Measurements from ENCODE around the gene CSH2.
A peak's percentile ranks its signal among the peaks of the same experiment; 100 is the strongest.
"Not testable (repeated sequence)": the region's sequence is repeated elsewhere in the genome, so short reads cannot be mapped to it uniquely, and the experiment has no call there.

CSH2 gene

GRCh38 chr17:63847525-63848249 lies 25.8 kb downstream of the CSH2 start:
- peaks cover 49% of the 10 kb centered on the region for H3K27me3 ChIP-seq (ENCODE audit: control insufficient read depth, insufficient read depth, low read length)
- H3K9ac ChIP-seq (ENCODE audit: low read length): no peak overlapping the region
- H3K36me3 ChIP-seq (ENCODE audit: control insufficient read depth, low read depth, low read length): no peaks in the 10 kb centered on the region
- H3K9me3 ChIP-seq (ENCODE audit: control insufficient read depth, low read depth, low read length): no peaks in the 10 kb centered on the region
- H3K4me1 ChIP-seq (ENCODE audit: control insufficient read depth, low read depth, low read length): no peaks in the 10 kb centered on the region
- H3K27ac ChIP-seq (ENCODE audit: low read length): no peak overlapping the region
- H3K4me3 ChIP-seq (ENCODE audit: low read length): no peak overlapping the region

- Histone ChIP-seq H3K27ac (ENCODE audit: low read length) (no peak overlapping the region), H3K4me3 (ENCODE audit: low read length) (no peak overlapping the region), H3K36me3 (ENCODE audit: control insufficient read depth, low read depth, low read length) (no peaks in the 10 kb centered on the region), H3K4me1 (ENCODE audit: control insufficient read depth, low read depth, low read length) (peaks cover 9% of the 10 kb centered on the region), H3K27me3 (ENCODE audit: control insufficient read depth, insufficient read depth, low read length) (peaks cover 49% of the 10 kb centered on the region), H3K9ac (ENCODE audit: low read length) (no peak overlapping the region), H3K9me3 (ENCODE audit: control insufficient read depth, low read depth, low read length) (no peaks in the 10 kb centered on the region)
Observed at GRCh38 chr17:63845509-63845908, 28.0 kb downstream of the CSH2 start.

- Histone ChIP-seq H3K36me3 (ENCODE audit: control insufficient read depth, low read depth, low read length) (no peaks in the 10 kb centered on the region), H3K27me3 (ENCODE audit: control insufficient read depth, insufficient read depth, low read length) (peaks cover 40% of the 10 kb centered on the region), H3K9me3 (ENCODE audit: control insufficient read depth, low read depth, low read length) (no peaks in the 10 kb centered on the region), H3K4me3 (ENCODE audit: low read length) (no peak overlapping the region), H3K27ac (ENCODE audit: low read length) (no peak overlapping the region), H3K9ac (ENCODE audit: low read length) (no peak overlapping the region), H3K4me1 (ENCODE audit: control insufficient read depth, low read depth, low read length) (peaks cover 14% of the 10 kb centered on the region)
Observed at GRCh38 chr17:63843910-63844677, 29.4 kb downstream of the CSH2 start.

- peaks cover 37% of the 10 kb centered on the region for H3K27me3 ChIP-seq (ENCODE audit: control insufficient read depth, insufficient read depth, low read length)
- H3K4me3 ChIP-seq (ENCODE audit: low read length): peak overlapping the region; percentile 94
- H3K9me3 ChIP-seq (ENCODE audit: control insufficient read depth, low read depth, low read length); H3K27ac ChIP-seq (ENCODE audit: low read length); H3K36me3 ChIP-seq (ENCODE audit: control insufficient read depth, low read depth, low read length): not testable (repeated sequence)
- peaks cover 21% of the 10 kb centered on the region for H3K4me1 ChIP-seq (ENCODE audit: control insufficient read depth, low read depth, low read length)
- H3K9ac ChIP-seq (ENCODE audit: low read length): peak overlapping the region; percentile 5
Observed at GRCh38 chr17:63843387-63843888, 30.0 kb downstream of the CSH2 start.

GRCh38 chr17:63842540-63843386 lies 30.7 kb downstream of the CSH2 start, which contains the start of gene SMARCD2:
Gene SMARCD2 (minus strand): TSS chr17:63842685. CDS start chr17:63842674, 11 bp downstream.
- H3K36me3 ChIP-seq (ENCODE audit: control insufficient read depth, low read depth, low read length): no peaks in the 10 kb centered on the region
- peak within 1 kb of the TSS; percentile 77 for H3K9ac ChIP-seq (ENCODE audit: low read length)
- peaks cover 31% of the 10 kb centered on the region for H3K27me3 ChIP-seq (ENCODE audit: control insufficient read depth, insufficient read depth, low read length)
- peak within 1 kb of the TSS; percentile 94 for H3K4me3 ChIP-seq (ENCODE audit: low read length)
- H3K27ac ChIP-seq (ENCODE audit: low read length): no peak within 1 kb of the TSS
- H3K4me1 ChIP-seq (ENCODE audit: control insufficient read depth, low read depth, low read length): peaks cover 22% of the 10 kb centered on the region
- H3K9me3 ChIP-seq (ENCODE audit: control insufficient read depth, low read depth, low read length): no peaks in the 10 kb centered on the region

- peak overlapping the region; percentile 77 for H3K9ac ChIP-seq (ENCODE audit: low read length)
- H3K4me1 ChIP-seq (ENCODE audit: control insufficient read depth, low read depth, low read length): peaks cover 22% of the 10 kb centered on the region
- no peak overlapping the region for H3K27ac ChIP-seq (ENCODE audit: low read length)
- peak overlapping the region; percentile 94 for H3K4me3 ChIP-seq (ENCODE audit: low read length)
- no peaks in the 10 kb centered on the region for H3K9me3 ChIP-seq (ENCODE audit: control insufficient read depth, low read depth, low read length)
- H3K27me3 ChIP-seq (ENCODE audit: control insufficient read depth, insufficient read depth, low read length): peaks cover 25% of the 10 kb centered on the region
- H3K36me3 ChIP-seq (ENCODE audit: control insufficient read depth, low read depth, low read length): no peaks in the 10 kb centered on the region
Observed at GRCh38 chr17:63842173-63842539, 31.3 kb downstream of the CSH2 start.

GRCh38 chr17:63841350-63842172 lies 31.9 kb downstream of the CSH2 start:
- peaks cover 19% of the 10 kb centered on the region for H3K27me3 ChIP-seq (ENCODE audit: control insufficient read depth, insufficient read depth, low read length)
- peak overlapping the region; percentile 77 for H3K9ac ChIP-seq (ENCODE audit: low read length)
- no peaks in the 10 kb centered on the region for H3K9me3 ChIP-seq (ENCODE audit: control insufficient read depth, low read depth, low read length)
- peaks cover 4% of the 10 kb centered on the region for H3K36me3 ChIP-seq (ENCODE audit: control insufficient read depth, low read depth, low read length)
- H3K4me3 ChIP-seq (ENCODE audit: low read length): peak overlapping the region; percentile 94
- H3K4me1 ChIP-seq (ENCODE audit: control insufficient read depth, low read depth, low read length): peaks cover 22% of the 10 kb centered on the region
- no peak overlapping the region for H3K27ac ChIP-seq (ENCODE audit: low read length)

GRCh38 chr17:63840591-63841349 lies 32.7 kb downstream of the CSH2 start:
- Histone ChIP-seq H3K36me3 (ENCODE audit: control insufficient read depth, low read depth, low read length) (peaks cover 4% of the 10 kb centered on the region), H3K27me3 (ENCODE audit: control insufficient read depth, insufficient read depth, low read length) (peaks cover 11% of the 10 kb centered on the region), H3K27ac (ENCODE audit: low read length) (no peak overlapping the region), H3K9me3 (ENCODE audit: control insufficient read depth, low read depth, low read length) (no peaks in the 10 kb centered on the region), H3K4me1 (ENCODE audit: control insufficient read depth, low read depth, low read length) (peaks cover 22% of the 10 kb centered on the region), H3K9ac (ENCODE audit: low read length) (no peak overlapping the region), H3K4me3 (ENCODE audit: low read length) (peak overlapping the region; percentile 94)

- Histone ChIP-seq H3K4me1 (ENCODE audit: control insufficient read depth, low read depth, low read length) (peaks cover 22% of the 10 kb centered on the region), H3K4me3 (ENCODE audit: low read length) (peak overlapping the region; percentile 21), H3K9ac (ENCODE audit: low read length) (peak overlapping the region; percentile 36), H3K9me3 (ENCODE audit: control insufficient read depth, low read depth, low read length) (no peaks in the 10 kb centered on the region), H3K27ac (ENCODE audit: low read length) (peak overlapping the region; percentile 54), H3K36me3 (ENCODE audit: control insufficient read depth, low read depth, low read length) (peaks cover 12% of the 10 kb centered on the region), H3K27me3 (ENCODE audit: control insufficient read depth, insufficient read depth, low read length) (no peaks in the 10 kb centered on the region)
Observed at GRCh38 chr17:63838631-63839171, 34.8 kb downstream of the CSH2 start.
